ENCODE measurements around the gene ABCC9. TPM values are rescaled to one million over a fixed set of nuclear protein-coding genes. Genes with fewer than 3 reads are reported as not detected.
"Not testable (repeated sequence)": the region's sequence is repeated elsewhere in the genome, so short reads cannot be mapped to it uniquely, and the experiment has no call there.

ABCC9 gene
- total RNA-seq, 1 experiment from 2014 or later, result 0.35 TPM

- peak; percentile 10 for DNase-seq (ENCODE audit: low read depth)
Observed at GRCh38 chr12:21818627-21819026, 122.6 kb downstream of the ABCC9 start.

- no peak for DNase-seq (ENCODE audit: low read depth)
Observed at GRCh38 chr12:21815306-21816062, 125.7 kb downstream of the ABCC9 start.

- no peak for DNase-seq (ENCODE audit: low read depth)
Observed at GRCh38 chr12:21814814-21815213, 126.4 kb downstream of the ABCC9 start.

GRCh38 chr12:21814327-21814726 lies 126.9 kb downstream of the ABCC9 start:
- DNase-seq (ENCODE audit: low read depth), result no peak

- no peak for DNase-seq (ENCODE audit: low read depth)
Observed at GRCh38 chr12:21813751-21814150, 127.5 kb downstream of the ABCC9 start.

GRCh38 chr12:21813125-21813524 lies 128.1 kb downstream of the ABCC9 start:
- no peak for DNase-seq (ENCODE audit: low read depth)

- DNase-seq (ENCODE audit: low read depth), result not testable (repeated sequence)
Observed at GRCh38 chr12:21812340-21812739, 128.9 kb downstream of the ABCC9 start.

- no peak for DNase-seq (ENCODE audit: low read depth)
Observed at GRCh38 chr12:21809100-21809499, 132.1 kb downstream of the ABCC9 start.

- DNase-seq (ENCODE audit: low read depth), result no peak
Observed at GRCh38 chr12:21806255-21806654, 135.0 kb downstream of the ABCC9 start.

GRCh38 chr12:21801522-21802288 lies 139.5 kb downstream of the ABCC9 start:
- no peak for DNase-seq (ENCODE audit: low read depth)

GRCh38 chr12:21800011-21800410 lies 141.2 kb downstream of the ABCC9 start:
- no peak for DNase-seq (ENCODE audit: low read depth)

GRCh38 chr12:21797539-21797938 lies 143.7 kb downstream of the ABCC9 start:
- no peak for DNase-seq (ENCODE audit: low read depth)

- DNase-seq (ENCODE audit: low read depth), result no peak
Observed at GRCh38 chr12:21795648-21796328, 145.4 kb downstream of the ABCC9 start.

- not testable (repeated sequence) for DNase-seq (ENCODE audit: low read depth)
Observed at GRCh38 chr12:21794807-21795595, 146.2 kb downstream of the ABCC9 start.

GRCh38 chr12:21789687-21790086 lies 151.5 kb downstream of the ABCC9 start:
- DNase-seq (ENCODE audit: low read depth), result not testable (repeated sequence)

GRCh38 chr12:21788089-21788983 lies 152.9 kb downstream of the ABCC9 start:
- no peak for DNase-seq (ENCODE audit: low read depth)

GRCh38 chr12:21786041-21786531 lies 155.1 kb downstream of the ABCC9 start:
- no peak for DNase-seq (ENCODE audit: low read depth)

GRCh38 chr12:21782723-21783122 lies 158.5 kb downstream of the ABCC9 start:
- DNase-seq (ENCODE audit: low read depth), result not testable (repeated sequence)

GRCh38 chr12:21780786-21781185 lies 160.4 kb downstream of the ABCC9 start:
- no peak for DNase-seq (ENCODE audit: low read depth)

GRCh38 chr12:21776175-21776574 lies 165.1 kb downstream of the ABCC9 start:
- DNase-seq (ENCODE audit: low read depth), result no peak
